ENCODE results near the gene EPHA6. TPM values are rescaled to one million over a fixed set of nuclear protein-coding genes. Genes with fewer than 3 reads are reported as not detected.

EPHA6 gene
- total RNA-seq, 1 experiment from 2014 or later: 0.61 TPM

DNA sequence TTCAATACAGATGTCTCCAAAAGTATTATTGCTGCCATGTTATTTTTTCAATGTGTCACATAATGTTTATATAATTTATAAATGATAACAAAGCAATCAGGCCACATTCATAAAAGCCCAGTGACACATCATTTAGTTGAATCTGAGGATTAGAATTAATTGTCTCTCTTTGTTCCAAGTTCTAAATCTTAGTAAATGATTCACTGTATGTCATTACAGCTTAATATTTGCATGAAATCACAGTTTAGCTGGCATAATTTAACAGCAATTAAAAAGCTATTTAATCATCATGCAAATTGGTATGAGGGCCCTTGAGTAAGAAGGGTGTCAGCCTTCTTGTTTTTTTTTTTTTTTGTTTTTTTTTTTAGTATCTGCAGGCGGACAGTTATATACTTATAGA, 427.0 kb downstream of the EPHA6 start:
- no peaks in the 10 kb centered on the region for H3K4me1 ChIP-seq (ENCODE audit: insufficient read depth, low read length)
- H2BK120ac ChIP-seq (ENCODE audit: low read depth, low read length, poor library complexity, severe bottlenecking): no peak overlapping the region
- no peak overlapping the region for H3K18ac ChIP-seq (ENCODE audit: insufficient read length, low read depth, low read length)
- no peak overlapping the region for H3T11ph ChIP-seq (ENCODE audit: low read length)
- no peaks in the 10 kb centered on the region for H3K79me2 ChIP-seq (ENCODE audit: insufficient read depth, low read length)
- H4K20me1 ChIP-seq (ENCODE audit: control insufficient read depth, insufficient read depth, insufficient read length): no peaks in the 10 kb centered on the region
- no peak overlapping the region for H2AFZ ChIP-seq (ENCODE audit: low read length)
- no peak overlapping the region for H2BK20ac ChIP-seq (ENCODE audit: low read depth, low read length, poor library complexity, severe bottlenecking)
- no CpG with 5 or more reads among the region's 1 CpG for WGBS (ENCODE audit: extremely low coverage, insufficient read length, low lambda C conversion rate)
- Mint-ChIP-seq H3K4me3 (no peak overlapping the region), H3K36me3 (ENCODE audit: insufficient read depth in 1 of 3, low read depth in 3 of 3) (no peaks in the 10 kb centered on the region), H3K4me1 (peaks cover 0 to 2% of the 10 kb centered on the region in 2 experiments; a peak in 1 of 4 replicates), H3K9me3 (no peaks in the 10 kb centered on the region), H3K27ac (no peak overlapping the region), H3K27me3 (ENCODE audit: low read depth) (no peaks in the 10 kb centered on the region)
- no peak overlapping the region for H2AK5ac ChIP-seq (ENCODE audit: insufficient read length, low read length)
- no peak overlapping the region for H3K23ac ChIP-seq (ENCODE audit: insufficient read length, low read depth, low read length)
- H4K91ac ChIP-seq (ENCODE audit: insufficient read length, low read depth, low read length): no peak overlapping the region
- H2BK15ac ChIP-seq (ENCODE audit: low read depth, low read length): no peak overlapping the region
- no peak overlapping the region for H3K14ac ChIP-seq (ENCODE audit: insufficient read depth, low read length)
- no peaks in the 10 kb centered on the region for H3K9me3 ChIP-seq (ENCODE audit: control insufficient read depth, low read depth, low read length)
- H2BK5ac ChIP-seq (ENCODE audit: insufficient read length, low read length): no peak overlapping the region
- no peak overlapping the region for H3K56ac ChIP-seq (ENCODE audit: insufficient read length, low read depth, low read length)
- no peak overlapping the region for H2BK12ac ChIP-seq (ENCODE audit: insufficient read length, low read depth, low read length)
- H3K27me3 ChIP-seq (ENCODE audit: insufficient read depth, low read length): no peaks in the 10 kb centered on the region
- no peak overlapping the region for H3K27ac ChIP-seq (ENCODE audit: insufficient read length, low read depth, low read length)
- H4K8ac ChIP-seq (replicated peaks; ENCODE audit: insufficient read length, low read depth, low read length): no peak overlapping the region
- TF ChIP-seq, protein P1, sequence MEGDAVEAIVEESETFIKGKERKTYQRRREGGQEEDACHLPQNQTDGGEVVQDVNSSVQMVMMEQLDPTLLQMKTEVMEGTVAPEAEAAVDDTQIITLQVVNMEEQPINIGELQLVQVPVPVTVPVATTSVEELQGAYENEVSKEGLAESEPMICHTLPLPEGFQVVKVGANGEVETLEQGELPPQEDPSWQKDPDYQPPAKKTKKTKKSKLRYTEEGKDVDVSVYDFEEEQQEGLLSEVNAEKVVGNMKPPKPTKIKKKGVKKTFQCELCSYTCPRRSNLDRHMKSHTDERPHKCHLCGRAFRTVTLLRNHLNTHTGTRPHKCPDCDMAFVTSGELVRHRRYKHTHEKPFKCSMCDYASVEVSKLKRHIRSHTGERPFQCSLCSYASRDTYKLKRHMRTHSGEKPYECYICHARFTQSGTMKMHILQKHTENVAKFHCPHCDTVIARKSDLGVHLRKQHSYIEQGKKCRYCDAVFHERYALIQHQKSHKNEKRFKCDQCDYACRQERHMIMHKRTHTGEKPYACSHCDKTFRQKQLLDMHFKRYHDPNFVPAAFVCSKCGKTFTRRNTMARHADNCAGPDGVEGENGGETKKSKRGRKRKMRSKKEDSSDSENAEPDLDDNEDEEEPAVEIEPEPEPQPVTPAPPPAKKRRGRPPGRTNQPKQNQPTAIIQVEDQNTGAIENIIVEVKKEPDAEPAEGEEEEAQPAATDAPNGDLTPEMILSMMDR (conservative IDR thresholded peaks at IDR 0.05): no peak
- H3K23me2 ChIP-seq (ENCODE audit: insufficient read length, low read depth, low read length, poor library complexity, severe bottlenecking): no peaks in the 10 kb centered on the region
- no peak overlapping the region for H4K5ac ChIP-seq (ENCODE audit: insufficient read length, low read depth, low read length)
- DNase-seq: no peak
- H3K4me2 ChIP-seq (ENCODE audit: insufficient read depth, insufficient read length, low read length): no peak overlapping the region
- no peaks in the 10 kb centered on the region for H3K79me1 ChIP-seq (ENCODE audit: insufficient read depth, low read depth, low read length, poor library complexity, severe bottlenecking)
- H3K9ac ChIP-seq (ENCODE audit: extremely low read depth, insufficient read length, low read length): no peak overlapping the region
- H3K4ac ChIP-seq (ENCODE audit: low read depth, low read length): no peak overlapping the region
